Stimulated activated CD8-positive, alpha-beta memory T cell treated with anti-CD3 and anti-CD28 coated beads, Interleukin-15, amount 100 ng/mL, for 48 hours (primary cell): ENCODE data around the gene TNNT3.
A peak's percentile ranks its signal among the peaks of the same experiment; 100 is the strongest.
"Not testable (repeated sequence)": the region's sequence is repeated elsewhere in the genome, so short reads cannot be mapped to it uniquely, and the experiment has no call there.

Source experiments
- DNase-seq, 2 donors: peaks; one replicate each; pipeline ENCODE4 v3.0.0-alpha.2; 2020; ENCODE audit warnings: low read depth in 2 of 2

The TNNT3 gene

GRCh38 chr11:1881442-1882264 is 37.9 kb upstream of the TNNT3 start:
- no peak for DNase-seq

- peak; percentile 63 to 69 for DNase-seq
Measured at GRCh38 chr11:1882265-1883238, 37.0 kb upstream of the TNNT3 start.

GRCh38 chr11:1883346-1884302 is 35.9 kb upstream of the TNNT3 start:
- no peak for DNase-seq

GRCh38 chr11:1884303-1884700 is 35.2 kb upstream of the TNNT3 start:
- DNase-seq, result no peak

- not testable (repeated sequence) for DNase-seq
Measured at GRCh38 chr11:1886551-1886950, 33.0 kb upstream of the TNNT3 start.

GRCh38 chr11:1887451-1888346 is 31.8 kb upstream of the TNNT3 start:
- DNase-seq, result no peak

- DNase-seq, result no peak
Measured at GRCh38 chr11:1888347-1888753, 31.2 kb upstream of the TNNT3 start.

GRCh38 chr11:1888811-1889210 is 30.7 kb upstream of the TNNT3 start:
- no peak for DNase-seq

GRCh38 chr11:1889224-1889930 is 30.1 kb upstream of the TNNT3 start:
- peak; percentile 62 to 73 for DNase-seq

- no peak for DNase-seq
Measured at GRCh38 chr11:1889941-1890855, 29.3 kb upstream of the TNNT3 start.

- no peak for DNase-seq
Measured at GRCh38 chr11:1890856-1891830, 28.4 kb upstream of the TNNT3 start.

- no peak for DNase-seq
Measured at GRCh38 chr11:1891831-1892115, 27.7 kb upstream of the TNNT3 start, which contains the start of gene PRR33. TSS of gene PRR33 (minus strand) at chr11:1891895. CDS start at chr11:1890584, 1,311 bp downstream.

- DNase-seq, result no peak
Measured at GRCh38 chr11:1892116-1892515, 27.4 kb upstream of the TNNT3 start.

GRCh38 chr11:1892558-1892957 is 26.9 kb upstream of the TNNT3 start:
- DNase-seq, result no peak

GRCh38 chr11:1893581-1894359 is 25.7 kb upstream of the TNNT3 start:
- no peak for DNase-seq

- no peak for DNase-seq
Measured at GRCh38 chr11:1894759-1895158, 24.7 kb upstream of the TNNT3 start.

- DNase-seq, result no peak
Measured at GRCh38 chr11:1896468-1896867, 23.0 kb upstream of the TNNT3 start.
